ENCODE results near the gene IRAG1.

DNA sequence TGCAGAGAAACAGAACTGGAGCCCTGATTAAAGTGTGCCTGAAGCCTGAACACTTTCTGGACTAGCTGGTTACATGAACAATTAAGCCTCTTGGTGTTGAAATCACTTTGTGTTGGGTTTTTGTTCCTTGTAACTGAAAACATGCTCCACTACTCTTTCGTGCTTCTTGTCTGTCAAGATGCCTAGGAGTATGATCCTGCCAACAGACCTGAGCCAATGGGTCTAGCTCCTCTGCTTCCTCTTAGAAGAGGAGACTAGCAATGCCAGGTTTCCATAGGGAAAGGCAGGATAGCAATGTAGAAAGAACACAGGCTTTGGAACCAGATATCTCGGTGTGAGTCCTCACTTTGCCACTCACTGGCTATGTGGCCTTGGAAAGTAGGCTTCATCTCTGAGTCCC lies 40.3 kb downstream of the IRAG1 start:
- TF ChIP-seq POLR2A (IDR thresholded peaks at IDR 0.05; ENCODE audit: low read length) (no peak), GATA1 (IDR thresholded peaks at IDR 0.05; ENCODE audit: low read depth, low read length) (no peak)

Data from erythroblast (primary cell).